ENCODE results near the gene FAM9C. TPM values are rescaled to one million over a fixed set of nuclear protein-coding genes. Genes with fewer than 3 reads are reported as not detected.

FAM9C gene
- total RNA-seq, 4 donors from 2014 or later = not detected

DNA sequence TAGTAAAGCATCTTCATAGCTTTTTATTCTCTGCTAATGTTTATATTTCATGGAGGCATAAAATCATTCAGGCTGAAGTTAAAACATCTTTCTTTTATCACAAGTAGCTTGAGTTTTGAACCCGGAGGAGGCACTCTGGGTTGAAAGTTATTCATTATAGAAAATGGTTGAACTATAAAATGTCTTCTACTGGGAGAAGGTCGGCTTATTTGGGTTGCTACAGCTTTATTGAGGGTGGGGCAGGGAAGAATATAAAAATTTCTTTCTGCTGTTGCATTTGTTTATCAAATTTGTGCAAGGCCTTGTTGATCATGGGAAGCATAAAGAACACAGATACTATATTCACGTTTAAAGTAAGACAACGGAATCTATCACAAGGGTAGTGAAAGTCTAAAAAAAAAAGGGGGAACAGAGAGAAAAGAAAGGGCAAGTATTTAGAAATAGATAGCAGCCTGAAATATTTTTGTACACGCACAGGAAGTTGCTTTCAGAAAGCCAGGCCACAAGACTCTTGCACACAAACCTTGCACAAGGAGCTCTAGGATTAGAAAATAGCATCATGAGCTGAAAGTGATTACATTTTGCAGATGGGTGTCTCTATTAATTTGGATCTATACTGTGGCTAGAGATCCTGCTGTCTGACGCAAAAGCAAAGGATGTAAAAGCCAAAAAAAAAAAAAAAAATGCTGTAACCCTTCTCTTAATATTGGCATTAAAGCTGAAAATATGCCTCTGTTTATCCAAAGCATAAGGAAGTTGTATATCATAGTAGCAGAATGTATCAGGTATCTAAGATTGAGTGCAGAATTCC lies 37.2 kb upstream of the FAM9C start:
- 49% methylated on average over 6 of the region's 6 CpGs for WGBS
- no peak for DNase-seq (ENCODE audit: extremely low spot score)
- H3K4me3 ChIP-seq = no peak overlapping the region
- intact Hi-C loops (cut with DNase I) = no loop called here
- H3K36me3 ChIP-seq = no peaks in the 10 kb centered on the region
- no peaks in the 10 kb centered on the region for H3K27me3 ChIP-seq
- H3K4me1 ChIP-seq = peaks cover 0 to 54% (median 34%) of the 10 kb centered on the region in 4 donors
- no peaks in the 10 kb centered on the region for H3K9me3 ChIP-seq
- H3K27ac ChIP-seq (replicated peaks in 1 of 4) = peak overlapping the region in 2 of 4 donors; percentile 5 to 26
- TF ChIP-seq EP300 (IDR thresholded peaks at IDR 0.05) = no peak
- TF ChIP-seq, protein P1, sequence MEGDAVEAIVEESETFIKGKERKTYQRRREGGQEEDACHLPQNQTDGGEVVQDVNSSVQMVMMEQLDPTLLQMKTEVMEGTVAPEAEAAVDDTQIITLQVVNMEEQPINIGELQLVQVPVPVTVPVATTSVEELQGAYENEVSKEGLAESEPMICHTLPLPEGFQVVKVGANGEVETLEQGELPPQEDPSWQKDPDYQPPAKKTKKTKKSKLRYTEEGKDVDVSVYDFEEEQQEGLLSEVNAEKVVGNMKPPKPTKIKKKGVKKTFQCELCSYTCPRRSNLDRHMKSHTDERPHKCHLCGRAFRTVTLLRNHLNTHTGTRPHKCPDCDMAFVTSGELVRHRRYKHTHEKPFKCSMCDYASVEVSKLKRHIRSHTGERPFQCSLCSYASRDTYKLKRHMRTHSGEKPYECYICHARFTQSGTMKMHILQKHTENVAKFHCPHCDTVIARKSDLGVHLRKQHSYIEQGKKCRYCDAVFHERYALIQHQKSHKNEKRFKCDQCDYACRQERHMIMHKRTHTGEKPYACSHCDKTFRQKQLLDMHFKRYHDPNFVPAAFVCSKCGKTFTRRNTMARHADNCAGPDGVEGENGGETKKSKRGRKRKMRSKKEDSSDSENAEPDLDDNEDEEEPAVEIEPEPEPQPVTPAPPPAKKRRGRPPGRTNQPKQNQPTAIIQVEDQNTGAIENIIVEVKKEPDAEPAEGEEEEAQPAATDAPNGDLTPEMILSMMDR (IDR thresholded peaks at IDR 0.05) = no peak

GRCh38 chrX:13080128-13080795 lies 35.8 kb upstream of the FAM9C start:
- no peaks in the 10 kb centered on the region for H3K36me3 ChIP-seq
- intact Hi-C loops (cut with DNase I) = no loop called here
- no peak overlapping the region for H3K4me3 ChIP-seq
- no peaks in the 10 kb centered on the region for H3K9me3 ChIP-seq
- WGBS = 81% methylated on average over 4 of the region's 4 CpGs
- no peak for DNase-seq (ENCODE audit: extremely low spot score)
- no peaks in the 10 kb centered on the region for H3K27me3 ChIP-seq
- TF ChIP-seq, protein P1 (IDR thresholded peaks at IDR 0.05) = no peak
- TF ChIP-seq POLR2A (IDR thresholded peaks at IDR 0.05; ENCODE audit: low read depth) (no peak), EP300 (IDR thresholded peaks at IDR 0.05) (no peak), POLR2AphosphoS5 (IDR thresholded peaks at IDR 0.05) (no peak)
- no peak overlapping the region for H3K27ac ChIP-seq (replicated peaks in 1 of 4)
- peaks cover 0 to 58% (median 34%) of the 10 kb centered on the region in 4 donors for H3K4me1 ChIP-seq

DNA sequence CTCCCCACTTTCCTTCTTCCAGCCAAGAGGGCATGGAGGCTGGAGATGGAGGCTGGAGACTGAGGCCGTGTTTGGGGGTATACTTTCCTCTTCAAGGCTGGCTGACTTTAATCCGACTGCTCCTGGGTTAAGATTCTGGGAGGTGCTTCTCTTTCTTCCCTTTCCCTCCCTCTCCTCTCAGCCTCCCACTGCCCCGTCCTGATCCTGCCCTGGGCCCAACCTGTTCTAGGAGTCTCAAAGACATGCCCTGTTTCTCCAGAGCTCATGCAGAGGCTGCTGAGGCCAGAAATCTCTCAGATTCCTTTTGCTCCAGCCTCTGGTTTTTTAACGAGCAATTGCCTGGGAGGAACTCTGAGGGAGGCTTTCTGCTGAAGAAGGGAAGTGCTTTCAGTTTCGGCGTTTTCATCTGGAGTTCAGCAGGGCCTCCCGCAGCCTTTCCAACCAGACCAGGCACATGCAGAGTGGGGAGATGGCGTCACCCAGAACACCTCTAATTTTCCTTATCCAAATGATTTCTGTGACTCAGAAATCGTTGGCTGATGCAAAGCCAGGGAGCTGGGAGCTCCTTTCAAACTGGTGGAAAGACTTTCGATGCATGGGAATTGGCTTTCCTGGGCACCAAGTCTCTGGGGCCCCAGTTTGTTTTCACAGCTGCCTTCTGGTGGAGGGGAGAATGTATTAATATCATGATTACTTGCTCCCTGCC lies 34.5 kb upstream of the FAM9C start:
- intact Hi-C loops (cut with DNase I) = no loop called here
- no peaks in the 10 kb centered on the region for H3K36me3 ChIP-seq
- H3K27ac ChIP-seq (replicated peaks in 1 of 4) = peak overlapping the region; percentile 71 to 81 (median 80)
- no peak for DNase-seq (ENCODE audit: extremely low spot score)
- WGBS = 30% methylated on average over 10 of the region's 10 CpGs
- peak in 1 of 2 donors; percentile 6 for TF ChIP-seq POLR2AphosphoS5 (IDR thresholded peaks at IDR 0.05)
- TF ChIP-seq, protein P1 (IDR thresholded peaks at IDR 0.05) = no peak
- no peak for TF ChIP-seq EP300 (IDR thresholded peaks at IDR 0.05)
- H3K9me3 ChIP-seq = no peaks in the 10 kb centered on the region
- peaks cover 0 to 58% (median 34%) of the 10 kb centered on the region in 4 donors for H3K4me1 ChIP-seq
- peak overlapping the region; percentile 8 to 27 (median 24) for H3K4me3 ChIP-seq
- H3K27me3 ChIP-seq = no peaks in the 10 kb centered on the region

GRCh38 chrX:13077168-13077567 lies 32.7 kb upstream of the FAM9C start:
- Histone ChIP-seq H3K9me3 (no peaks in the 10 kb centered on the region), H3K4me3 (no peak overlapping the region), H3K27ac (replicated peaks in 1 of 4) (peak overlapping the region; percentile 71 to 81 (median 80)), H3K36me3 (no peaks in the 10 kb centered on the region), H3K27me3 (no peaks in the 10 kb centered on the region), H3K4me1 (peaks cover 0 to 51% (median 30%) of the 10 kb centered on the region in 4 donors)
- TF ChIP-seq POLR2A (IDR thresholded peaks at IDR 0.05; ENCODE audit: low read depth) (no peak), POLR2AphosphoS5 (IDR thresholded peaks at IDR 0.05) (peak in 1 of 2 donors; percentile 31)
- intact Hi-C loops (cut with DNase I) = no loop called here
- WGBS = 22% methylated on average over 2 of the region's 2 CpGs
- DNase-seq (ENCODE audit: extremely low spot score) = no peak

Data from esophagus muscularis mucosa (tissue), 4 donors.